Peyer's patch (tissue), 4 donors: Measurements from ENCODE around the gene ALDH1L1. TPM values are rescaled to one million over a fixed set of nuclear protein-coding genes. Genes with fewer than 3 reads are reported as not detected.

ENCODE experiments used
- DNase-seq, 3 donors: peaks; one replicate each; pipeline ENCODE4 v3.0.0-alpha.2; 2017 to 2019
- H3K27ac ChIP-seq, 4 donors: fragments of 200-600 bp; sonication (generic); one replicate each; pipeline ENCODE4 v1.5.1; 2016 to 2019
- H3K27me3 ChIP-seq, 2 donors: fragments of 200-600 bp; sonication (generic); one replicate each; pipeline ENCODE4 v1.5.1; 2019
- H3K36me3 ChIP-seq, 3 donors: fragments of 200-600 bp; sonication (generic); one replicate each; pipeline ENCODE4 v1.5.1; 2016 to 2019
- H3K4me1 ChIP-seq, 4 donors: fragments of 200-600 bp; sonication (generic); one replicate each; pipeline ENCODE4 v1.5.1; 2016 to 2019
- H3K4me3 ChIP-seq, 4 donors: fragments of 200-600 bp; sonication (generic); 1 replicate in 3 of 4; 2 replicates in 1 of 4; pipeline ENCODE4 v1.5.1; 2016 to 2019; ENCODE audit warnings: mild to moderate bottlenecking in 1 of 4
- H3K9me3 ChIP-seq, 4 donors: fragments of 200-600 bp; sonication (generic); one replicate each; pipeline ENCODE4 v1.5.1; 2016 to 2019; ENCODE audit warnings: mild to moderate bottlenecking in 1 of 4
- CTCF ChIP-seq, 6 experiments: fragments of 450-650 bp in 4 of 6; fragments of 200-600 bp in 2 of 6; sonication (generic) in 1 of 6; IDR thresholded peaks; one replicate each; pipeline ENCODE4 v1.5.1; 2017 to 2019; ENCODE audit warnings: antibody characterized with exemption in 6 of 6, mild to moderate bottlenecking in 3 of 6, moderate library complexity in 1 of 6
- POLR2A ChIP-seq, 2 donors: fragments of 450-650 bp; IDR thresholded peaks; one replicate each; pipeline ENCODE4 v1.5.1; 2017; ENCODE audit warnings: antibody characterized with exemption in 2 of 2, mild to moderate bottlenecking in 2 of 2, moderate library complexity in 2 of 2
- total RNA-seq, 4 donors: library from RNA; depleted of rRNA; stranded (reverse); fragments of >200 nt; gene quantifications; one replicate each; pipeline ENCODE4 v1.1.0, GENCODE V29; 2016

ALDH1L1 gene
- total RNA-seq, 4 donors from 2014 or later, result 2.0 to 14.2 (median 4.6) TPM

GRCh38 chr3:126149960-126150515 lies 30.3 kb downstream of the ALDH1L1 start:
- TF ChIP-seq CTCF (IDR thresholded peaks at IDR 0.05) (no peak), POLR2A (IDR thresholded peaks at IDR 0.05) (no peak)
- Histone ChIP-seq H3K27ac (no peak overlapping the region), H3K27me3 (no peaks in the 10 kb centered on the region), H3K9me3 (no peaks in the 10 kb centered on the region), H3K36me3 (no peaks in the 10 kb centered on the region), H3K4me3 (no peak overlapping the region), H3K4me1 (no peaks in the 10 kb centered on the region)
- peak in 2 of 3 donors; percentile 7 to 22 for DNase-seq

- TF ChIP-seq CTCF (IDR thresholded peaks at IDR 0.05) (no peak), POLR2A (IDR thresholded peaks at IDR 0.05) (no peak)
- no peaks in the 10 kb centered on the region for H3K27me3 ChIP-seq
- no peak overlapping the region for H3K27ac ChIP-seq
- no peak overlapping the region for H3K4me3 ChIP-seq
- H3K36me3 ChIP-seq, result no peaks in the 10 kb centered on the region
- no peaks in the 10 kb centered on the region for H3K4me1 ChIP-seq
- H3K9me3 ChIP-seq, result no peaks in the 10 kb centered on the region
- peak in 2 of 3 donors; percentile 3 to 24 for DNase-seq
Observed at GRCh38 chr3:126149256-126149902, 31.0 kb downstream of the ALDH1L1 start.

- Histone ChIP-seq H3K27ac (no peak overlapping the region), H3K9me3 (no peaks in the 10 kb centered on the region), H3K4me3 (no peak overlapping the region), H3K36me3 (no peaks in the 10 kb centered on the region), H3K27me3 (no peaks in the 10 kb centered on the region), H3K4me1 (no peaks in the 10 kb centered on the region)
- peak; percentile 4 to 39 (median 35) for DNase-seq
- TF ChIP-seq CTCF (IDR thresholded peaks at IDR 0.05) (no peak), POLR2A (IDR thresholded peaks at IDR 0.05) (no peak)
Observed at GRCh38 chr3:126147932-126148683, 32.3 kb downstream of the ALDH1L1 start.

- no peaks in the 10 kb centered on the region for H3K9me3 ChIP-seq
- H3K27me3 ChIP-seq, result no peaks in the 10 kb centered on the region
- H3K36me3 ChIP-seq, result no peaks in the 10 kb centered on the region
- peak in 2 of 3 donors; percentile 11 to 27 for DNase-seq
- H3K4me1 ChIP-seq, result no peaks in the 10 kb centered on the region
- no peak for TF ChIP-seq POLR2A (IDR thresholded peaks at IDR 0.05)
- no peak overlapping the region for H3K4me3 ChIP-seq
- H3K27ac ChIP-seq, result no peak overlapping the region
Observed at GRCh38 chr3:126147147-126147931, 33.0 kb downstream of the ALDH1L1 start.

GRCh38 chr3:126146525-126147146 lies 33.8 kb downstream of the ALDH1L1 start:
- Histone ChIP-seq H3K4me1 (no peaks in the 10 kb centered on the region), H3K9me3 (no peaks in the 10 kb centered on the region), H3K27ac (no peak overlapping the region), H3K4me3 (no peak overlapping the region), H3K36me3 (no peaks in the 10 kb centered on the region), H3K27me3 (no peaks in the 10 kb centered on the region)
- DNase-seq, result peak; percentile 8 to 43 (median 32)
- no peak for TF ChIP-seq CTCF (IDR thresholded peaks at IDR 0.05)
- TF ChIP-seq POLR2A (IDR thresholded peaks at IDR 0.05), result no peak
